Measurements from ENCODE around the gene CDADC1.

DNA sequence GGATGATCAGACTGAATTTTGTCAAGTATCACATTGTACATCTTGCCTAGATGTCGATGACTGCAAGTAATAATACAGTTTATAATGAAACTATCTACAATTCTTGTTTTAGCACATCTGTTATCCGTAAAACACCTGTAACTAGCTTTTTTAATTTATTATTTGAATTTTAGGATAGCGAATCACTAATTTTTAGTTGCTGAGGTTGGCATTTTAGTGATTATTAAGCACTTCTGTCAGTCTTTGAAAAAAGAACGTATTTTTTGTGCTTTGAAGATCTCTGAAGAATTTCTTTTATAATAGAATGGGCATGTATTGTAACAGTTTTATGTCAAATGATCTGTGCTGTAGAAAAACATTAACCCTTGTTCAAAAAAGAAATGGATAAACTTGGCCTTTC, 39.1 kb upstream of the CDADC1 start:
- no peak for TF ChIP-seq TCF7L2 (IDR thresholded peaks at IDR 0.05; ENCODE audit: borderline replicate concordance, extremely low read depth, insufficient read depth, insufficient read length)
- TF ChIP-seq POLR2AphosphoS5 (IDR thresholded peaks at IDR 0.05; ENCODE audit: low read depth, low read length), result no peak
- no peak for TF ChIP-seq POLR2A (IDR thresholded peaks at IDR 0.05; ENCODE audit: borderline replicate concordance, extremely low read depth, insufficient read depth, insufficient read length)
- TF ChIP-seq RAD21 (IDR thresholded peaks at IDR 0.05; ENCODE audit: low read depth), result no peak
- TF ChIP-seq, protein P1, sequence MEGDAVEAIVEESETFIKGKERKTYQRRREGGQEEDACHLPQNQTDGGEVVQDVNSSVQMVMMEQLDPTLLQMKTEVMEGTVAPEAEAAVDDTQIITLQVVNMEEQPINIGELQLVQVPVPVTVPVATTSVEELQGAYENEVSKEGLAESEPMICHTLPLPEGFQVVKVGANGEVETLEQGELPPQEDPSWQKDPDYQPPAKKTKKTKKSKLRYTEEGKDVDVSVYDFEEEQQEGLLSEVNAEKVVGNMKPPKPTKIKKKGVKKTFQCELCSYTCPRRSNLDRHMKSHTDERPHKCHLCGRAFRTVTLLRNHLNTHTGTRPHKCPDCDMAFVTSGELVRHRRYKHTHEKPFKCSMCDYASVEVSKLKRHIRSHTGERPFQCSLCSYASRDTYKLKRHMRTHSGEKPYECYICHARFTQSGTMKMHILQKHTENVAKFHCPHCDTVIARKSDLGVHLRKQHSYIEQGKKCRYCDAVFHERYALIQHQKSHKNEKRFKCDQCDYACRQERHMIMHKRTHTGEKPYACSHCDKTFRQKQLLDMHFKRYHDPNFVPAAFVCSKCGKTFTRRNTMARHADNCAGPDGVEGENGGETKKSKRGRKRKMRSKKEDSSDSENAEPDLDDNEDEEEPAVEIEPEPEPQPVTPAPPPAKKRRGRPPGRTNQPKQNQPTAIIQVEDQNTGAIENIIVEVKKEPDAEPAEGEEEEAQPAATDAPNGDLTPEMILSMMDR (IDR thresholded peaks at IDR 0.05 in 2 of 3, conservative IDR thresholded peaks at IDR 0.05 in 1 of 3; ENCODE audit: borderline replicate concordance in 1 of 3, insufficient read depth in 1 of 3, low read depth in 2 of 3, low read length in 2 of 3), result no peak
- TF ChIP-seq, protein P2, sequence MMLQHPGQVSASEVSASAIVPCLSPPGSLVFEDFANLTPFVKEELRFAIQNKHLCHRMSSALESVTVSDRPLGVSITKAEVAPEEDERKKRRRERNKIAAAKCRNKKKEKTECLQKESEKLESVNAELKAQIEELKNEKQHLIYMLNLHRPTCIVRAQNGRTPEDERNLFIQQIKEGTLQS (IDR thresholded peaks at IDR 0.05), result no peak
- no peak for TF ChIP-seq EGR1 (IDR thresholded peaks at IDR 0.05; ENCODE audit: low read depth)
